ENCODE measurements around the gene CEP152.
"Not testable (repeated sequence)": the region's sequence is repeated elsewhere in the genome, so short reads cannot be mapped to it uniquely, and the experiment has no call there.

The CEP152 gene

GRCh38 chr15:48810414-48811324 is at the start of gene CEP152:
Gene CEP152 (minus strand): TSS chr15:48811069. CDS start chr15:48805649, 5,420 bp downstream.
- peak; percentile 98 for FAIRE-seq

GRCh38 chr15:48859426-48859825 is 48.6 kb upstream of the CEP152 start:
- no peak for FAIRE-seq

- no peak for FAIRE-seq
Measured at GRCh38 chr15:48858401-48858800, 47.5 kb upstream of the CEP152 start.

GRCh38 chr15:48856942-48857341 is 46.1 kb upstream of the CEP152 start:
- no peak for FAIRE-seq

GRCh38 chr15:48855501-48856440 is 44.9 kb upstream of the CEP152 start:
- FAIRE-seq = peak; percentile 48

GRCh38 chr15:48854434-48854833 is 43.6 kb upstream of the CEP152 start:
- FAIRE-seq = not testable (repeated sequence)

- FAIRE-seq = no peak
Measured at GRCh38 chr15:48851956-48852355, 41.1 kb upstream of the CEP152 start.

GRCh38 chr15:48850648-48851047 is 39.8 kb upstream of the CEP152 start:
- no peak for FAIRE-seq

GRCh38 chr15:48845123-48845522 is 34.3 kb upstream of the CEP152 start:
- no peak for FAIRE-seq

- no peak for FAIRE-seq
Measured at GRCh38 chr15:48842501-48842900, 31.6 kb upstream of the CEP152 start.

- FAIRE-seq = no peak
Measured at GRCh38 chr15:48834756-48835155, 23.9 kb upstream of the CEP152 start.

- FAIRE-seq = no peak
Measured at GRCh38 chr15:48833526-48834239, 22.8 kb upstream of the CEP152 start.

GRCh38 chr15:48832648-48833047 is 21.8 kb upstream of the CEP152 start:
- no peak for FAIRE-seq

GRCh38 chr15:48828906-48829305 is 18.0 kb upstream of the CEP152 start:
- no peak for FAIRE-seq

GRCh38 chr15:48828471-48828870 is 17.6 kb upstream of the CEP152 start:
- FAIRE-seq = no peak

- no peak for FAIRE-seq
Measured at GRCh38 chr15:48825075-48825474, 14.2 kb upstream of the CEP152 start.

- no peak for FAIRE-seq
Measured at GRCh38 chr15:48823706-48824105, 12.8 kb upstream of the CEP152 start.

- FAIRE-seq = no peak
Measured at GRCh38 chr15:48823237-48823636, 12.4 kb upstream of the CEP152 start.

GRCh38 chr15:48814286-48814685 is 3.4 kb upstream of the CEP152 start:
- FAIRE-seq = no peak

- FAIRE-seq = no peak
Measured at GRCh38 chr15:48811325-48811958, 573 bp upstream of the CEP152 start.

- FAIRE-seq = no peak
Measured at GRCh38 chr15:48806151-48806550, 4.7 kb downstream of the CEP152 start.

GRCh38 chr15:48805591-48805990 is 5.3 kb downstream of the CEP152 start:
- FAIRE-seq = no peak
